Smooth muscle cell (in vitro differentiated cells): ENCODE results near the gene KCTD1. TPM values are rescaled to one million over a fixed set of nuclear protein-coding genes. Genes with fewer than 3 reads are reported as not detected.

ENCODE experiments used
- DNase-seq: peaks from one replicate; lab custom pipeline; 2025; ENCODE audit not compliant: unreplicated experiment; lab: John Stamatoyannopoulos, UW
- H2AFZ ChIP-seq: fragments of 200-600 bp; sonication (generic); 2 replicates; pipeline ENCODE4 v1.6.0; 2016; ENCODE audit warnings: antibody characterized with exemption, low read depth, mild to moderate bottlenecking
- H3F3A ChIP-seq: fragments of 200-600 bp; sonication (generic); 2 replicates; pipeline ENCODE4 v1.6.0; 2017; ENCODE audit warnings: antibody characterized with exemption, low read depth
- H3K27ac ChIP-seq: fragments of 200-600 bp; sonication (generic); 2 replicates; pipeline ENCODE4 v1.5.1; 2016; ENCODE audit warnings: low read depth, mild to moderate bottlenecking
- H3K27me3 ChIP-seq: fragments of 200-600 bp; sonication (generic); 2 replicates; pipeline ENCODE4 v1.6.1; 2016; ENCODE audit warnings: low read depth, mild to moderate bottlenecking
- H3K36me3 ChIP-seq: fragments of 200-600 bp; sonication (generic); 2 replicates; pipeline ENCODE4 v1.5.1; 2016; ENCODE audit warnings: low read depth
- H3K4me1 ChIP-seq: fragments of 200-600 bp; sonication (generic); 2 replicates; pipeline ENCODE4 v1.5.1; 2016; ENCODE audit warnings: low read depth
- H3K4me2 ChIP-seq: fragments of 200-600 bp; sonication (generic); 2 replicates; pipeline ENCODE4 v1.6.0; 2016; ENCODE audit warnings: mild to moderate bottlenecking
- H3K4me3 ChIP-seq: fragments of 200-600 bp; sonication (generic); 2 replicates; pipeline ENCODE4 v1.5.1; 2016; ENCODE audit warnings: mild to moderate bottlenecking
- H3K79me2 ChIP-seq: fragments of 200-600 bp; sonication (generic); 2 replicates; pipeline ENCODE4 v1.6.0; 2016; ENCODE audit warnings: low read depth, mild to moderate bottlenecking
- H3K9ac ChIP-seq: fragments of 200-600 bp; sonication (generic); 2 replicates; pipeline ENCODE4 v1.6.0; 2016; ENCODE audit warnings: low read depth
- H3K9me3 ChIP-seq: fragments of 200-600 bp; sonication (generic); replicated peaks from 2 replicates; pipeline ENCODE4 v1.5.1; 2016; ENCODE audit warnings: low read depth
- H4K20me1 ChIP-seq: fragments of 200-600 bp; sonication (generic); 2 replicates; pipeline ENCODE4 v1.6.0; 2016; ENCODE audit warnings: low read depth
- CTCF ChIP-seq: fragments of 200-600 bp; sonication (generic); IDR thresholded peaks from 2 replicates; pipeline ENCODE4 v1.5.1; 2017; ENCODE audit warnings: borderline replicate concordance, mild to moderate bottlenecking, antibody characterized with exemption; ENCODE audit not compliant: insufficient read depth, poor library complexity, severe bottlenecking
- WGBS: methylation state at CpG from one replicate; pipeline ENCODE4 v1.1.7; 2016; ENCODE audit warnings: low lambda C conversion rate; 5-methylcytosine and 5-hydroxymethylcytosine counted together
- polyA plus RNA-seq: library from polyadenylated mRNA; unstranded; fragments of >200 nt; fragmentation: Nextera tagmentation; extraction: Ambion mirVana; gene quantifications from 2 replicates; pipeline ENCODE4 v1.2.1, GENCODE V29; 2016
- total RNA-seq: library from RNA; depleted of rRNA; stranded (reverse); fragments of >200 nt; gene quantifications from 2 replicates; pipeline ENCODE4 v1.2.3, GENCODE V29; 2014

Gene KCTD1
- total and polyA plus RNA-seq, 2 experiments from 2014 or later, result 2.3 to 11.4 TPM

- Histone ChIP-seq H3K4me2 (peak overlapping the region; percentile 94), H2AFZ (no peak overlapping the region)
Observed at GRCh38 chr18:26550998-26551694, 2.8 kb upstream of the KCTD1 start.

GRCh38 chr18:26549263-26550094 is 1.1 kb upstream of the KCTD1 start:
- TF ChIP-seq CTCF, result no peak
- under 1% methylated on average over 66 of the region's 71 CpGs for WGBS

More at GRCh38 chr18:26550998-26551694, 2.8 kb upstream of the KCTD1 start:
- peaks cover 10% of the 10 kb centered on the region for H3K4me1 ChIP-seq
- H3K79me2 ChIP-seq, result no peaks in the 10 kb centered on the region
- peaks cover 13% of the 10 kb centered on the region for H4K20me1 ChIP-seq
- peaks cover 65% of the 10 kb centered on the region for H3K27me3 ChIP-seq
- TF ChIP-seq CTCF, result no peak
- no peaks in the 10 kb centered on the region for H3K9me3 ChIP-seq
- H3K9ac ChIP-seq, result no peak overlapping the region
- DNase-seq, result no peak
- no peaks in the 10 kb centered on the region for H3F3A ChIP-seq
- H3K4me3 ChIP-seq, result peak overlapping the region; percentile 73
- 9% methylated on average over 25 of the region's 28 CpGs for WGBS
- no peak overlapping the region for H3K27ac ChIP-seq
- H3K36me3 ChIP-seq, result no peaks in the 10 kb centered on the region

GRCh38 chr18:26547646-26548414 is 523 bp downstream of the KCTD1 start:
- DNase-seq, result peak; percentile 47
- no peaks in the 10 kb centered on the region for H3K9me3 ChIP-seq
- WGBS, result under 1% methylated on average over 64 of the region's 84 CpGs
- peak; percentile 53 for TF ChIP-seq CTCF
- H3K9ac ChIP-seq, result no peak overlapping the region
- peak overlapping the region; percentile 94 for H3K4me2 ChIP-seq
- H2AFZ ChIP-seq, result peak overlapping the region; percentile 96
- peaks cover 38% of the 10 kb centered on the region for H3K27me3 ChIP-seq
- no peaks in the 10 kb centered on the region for H3K79me2 ChIP-seq
- H3F3A ChIP-seq, result no peaks in the 10 kb centered on the region
- peaks cover 18% of the 10 kb centered on the region for H3K4me1 ChIP-seq
- peaks cover 46% of the 10 kb centered on the region for H4K20me1 ChIP-seq
- H3K27ac ChIP-seq, result no peak overlapping the region
- H3K4me3 ChIP-seq, result peak overlapping the region; percentile 73
- no peaks in the 10 kb centered on the region for H3K36me3 ChIP-seq

More at GRCh38 chr18:26549263-26550094, 1.1 kb upstream of the KCTD1 start:
- Histone ChIP-seq H3K27me3 (peaks cover 55% of the 10 kb centered on the region), H3K4me3 (peak overlapping the region; percentile 73), H3K9me3 (no peaks in the 10 kb centered on the region), H3K27ac (peak overlapping the region; percentile 11), H4K20me1 (peaks cover 30% of the 10 kb centered on the region), H2AFZ (peak overlapping the region; percentile 96), H3K4me1 (peaks cover 18% of the 10 kb centered on the region), H3K79me2 (no peaks in the 10 kb centered on the region), H3K9ac (no peak overlapping the region), H3K4me2 (peak overlapping the region; percentile 94), H3F3A (no peaks in the 10 kb centered on the region), H3K36me3 (no peaks in the 10 kb centered on the region)
- peak; percentile 38 for DNase-seq
